Upper lobe of left lung (tissue), 4 donors: ENCODE data around the gene ACYP1.

Experiments
- CTCF ChIP-seq, 6 experiments: fragments of 450-650 bp in 4 of 6; fragments of 200-600 bp in 2 of 6; sonication (generic) in 2 of 6; IDR thresholded peaks; one replicate each; pipeline ENCODE4 v1.5.1; 2016 to 2019; ENCODE audit warnings: antibody characterized with exemption in 6 of 6
- EP300 ChIP-seq, 4 donors: sonication (generic); formaldehyde crosslinking; IDR thresholded peaks; one replicate each; pipeline ENCODE4 v1.5.1; 2017; ENCODE audit warnings: antibody characterized with exemption in 4 of 4, control low read depth in 2 of 4
- POLR2A ChIP-seq, 4 donors: fragments of 450-650 bp; IDR thresholded peaks; one replicate each; pipeline ENCODE4 v1.5.1; 2016 to 2017; ENCODE audit warnings: antibody characterized with exemption in 4 of 4, mild to moderate bottlenecking in 2 of 4
- POLR2AphosphoS5 ChIP-seq, 2 donors: sonication (generic); formaldehyde crosslinking; IDR thresholded peaks; one replicate each; pipeline ENCODE4 v1.5.1; 2017; ENCODE audit warnings: antibody characterized with exemption in 2 of 2

GRCh38 chr14:75088566-75089373, 24.9 kb upstream of the ACYP1 start:
- TF ChIP-seq EP300 (IDR thresholded peaks at IDR 0.05) (no peak), CTCF (IDR thresholded peaks at IDR 0.05) (peak; percentile 44 to 84 (median 62)), POLR2A (IDR thresholded peaks at IDR 0.05) (no peak), POLR2AphosphoS5 (IDR thresholded peaks at IDR 0.05) (no peak)
